Hepatocyte (in vitro differentiated cells): ENCODE data around the gene PLCD3. TPM values are rescaled to one million over a fixed set of nuclear protein-coding genes. Genes with fewer than 3 reads are reported as not detected.

Source experiments
- DNase-seq: peaks from one replicate; pipeline ENCODE4 v3.0.0-alpha.2; 2016; ENCODE audit warnings: low spot score
- H2AFZ ChIP-seq: fragments of 200-600 bp; sonication (generic); 2 replicates; pipeline ENCODE4 v1.6.0; 2016; ENCODE audit warnings: antibody characterized with exemption, mild to moderate bottlenecking
- H3K27ac ChIP-seq: fragments of 200-600 bp; sonication (generic); 2 replicates; pipeline ENCODE4 v1.5.1; 2016; ENCODE audit warnings: mild to moderate bottlenecking
- H3K27me3 ChIP-seq: fragments of 200-600 bp; sonication (generic); 2 replicates; pipeline ENCODE4 v1.6.1; 2016
- H3K36me3 ChIP-seq: fragments of 200-600 bp; sonication (generic); replicated peaks from 2 replicates; pipeline ENCODE4 v1.5.1; 2016; ENCODE audit warnings: low read depth; ENCODE audit not compliant: insufficient read depth
- H3K4me1 ChIP-seq: fragments of 200-600 bp; sonication (generic); 2 replicates; pipeline ENCODE4 v1.5.1; 2016; ENCODE audit warnings: mild to moderate bottlenecking, moderate library complexity; ENCODE audit not compliant: insufficient read depth
- H3K4me2 ChIP-seq: fragments of 200-600 bp; sonication (generic); 2 replicates; pipeline ENCODE4 v1.6.0; 2016
- H3K4me3 ChIP-seq: fragments of 200-600 bp; sonication (generic); 2 replicates; pipeline ENCODE4 v1.5.1; 2016; ENCODE audit warnings: mild to moderate bottlenecking
- H3K79me2 ChIP-seq: fragments of 200-600 bp; sonication (generic); 2 replicates; pipeline ENCODE4 v1.6.0; 2017; ENCODE audit warnings: mild to moderate bottlenecking
- H3K9me2 ChIP-seq: fragments of 200-600 bp; sonication (generic); replicated peaks from 2 replicates; pipeline ENCODE4 v1.6.0; 2017; ENCODE audit warnings: mild to moderate bottlenecking; ENCODE audit not compliant: insufficient read depth
- H3K9me3 ChIP-seq: fragments of 200-600 bp; sonication (generic); 2 replicates; pipeline ENCODE4 v1.5.1; 2016; ENCODE audit warnings: low read depth, mild to moderate bottlenecking
- H4K20me1 ChIP-seq: fragments of 200-600 bp; sonication (generic); 2 replicates; pipeline ENCODE4 v1.6.0; 2016; ENCODE audit warnings: mild to moderate bottlenecking; ENCODE audit not compliant: insufficient read depth, poor library complexity, severe bottlenecking
- EZH2 ChIP-seq: fragments of 200-600 bp; sonication (generic); IDR thresholded peaks from 2 replicates; pipeline ENCODE4 v1.6.1; 2016; ENCODE audit warnings: antibody characterized with exemption, mild to moderate bottlenecking, borderline replicate concordance
- EZH2phosphoT487 ChIP-seq: fragments of 200-600 bp; sonication (generic); IDR thresholded peaks from one replicate; pipeline ENCODE4 v1.6.1; 2018; ENCODE audit warnings: antibody characterized with exemption, mild to moderate bottlenecking, low read depth, moderate library complexity; ENCODE audit not compliant: unreplicated experiment, severe bottlenecking
- WGBS: methylation state at CpG from one replicate; pipeline ENCODE4 v1.1.6; 2016; ENCODE audit warnings: low lambda C conversion rate; ENCODE audit errors: missing lambda C conversion rate; 5-methylcytosine and 5-hydroxymethylcytosine counted together
- polyA plus RNA-seq: library from polyadenylated mRNA; unstranded; fragments of >200 nt; fragmentation: Nextera tagmentation; extraction: Ambion mirVana; gene quantifications from 2 replicates; pipeline ENCODE4 v1.2.1, GENCODE V29; 2016
- total RNA-seq: library from RNA; depleted of rRNA; stranded (reverse); fragments of >200 nt; gene quantifications from 2 replicates; pipeline ENCODE4 v1.2.3, GENCODE V29; 2014
- TF ChIP-seq, protein P1 (sequence below): fragments of 200-600 bp; sonication (generic); IDR thresholded peaks from 2 replicates; pipeline ENCODE4 v1.5.1; 2016; ENCODE audit warnings: antibody characterized with exemption, mild to moderate bottlenecking; ENCODE audit not compliant: poor library complexity

PLCD3 gene
- total and polyA plus RNA-seq, 2 experiments from 2014 or later, result 41.8 to 69.7 TPM

DNA sequence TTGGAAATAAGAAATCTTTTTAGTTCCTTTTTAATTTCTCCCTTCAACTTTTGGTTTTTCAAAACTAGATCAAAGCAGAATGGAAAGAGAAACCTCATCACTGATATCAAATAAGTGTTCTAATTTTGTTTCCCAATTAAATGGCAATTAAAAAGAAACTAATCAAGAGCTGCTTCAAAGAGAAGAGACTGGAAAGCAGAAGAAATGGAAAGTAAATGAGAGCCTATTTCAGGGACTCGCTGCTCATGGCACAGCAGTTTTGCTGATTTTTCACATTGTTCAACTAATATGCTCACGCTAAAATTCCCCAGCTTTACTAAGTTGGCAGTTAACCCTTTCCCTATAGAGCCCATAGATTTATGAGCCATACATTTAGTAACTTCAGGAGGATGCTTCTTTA is 64.7 kb downstream of the PLCD3 start:
- 89% methylated on average over 2 of the region's 2 CpGs for WGBS
- Histone ChIP-seq H2AFZ (no peak overlapping the region), H4K20me1 (peaks cover 23% of the 10 kb centered on the region), H3K27me3 (no peaks in the 10 kb centered on the region), H3K36me3 (no peaks in the 10 kb centered on the region), H3K4me1 (peaks cover 11% of the 10 kb centered on the region), H3K9me3 (no peaks in the 10 kb centered on the region), H3K27ac (no peak overlapping the region), H3K4me2 (no peak overlapping the region), H3K79me2 (peaks cover 95% of the 10 kb centered on the region), H3K4me3 (no peak overlapping the region), H3K9me2 (no peaks in the 10 kb centered on the region)
- no peak for DNase-seq
- TF ChIP-seq, protein P1, sequence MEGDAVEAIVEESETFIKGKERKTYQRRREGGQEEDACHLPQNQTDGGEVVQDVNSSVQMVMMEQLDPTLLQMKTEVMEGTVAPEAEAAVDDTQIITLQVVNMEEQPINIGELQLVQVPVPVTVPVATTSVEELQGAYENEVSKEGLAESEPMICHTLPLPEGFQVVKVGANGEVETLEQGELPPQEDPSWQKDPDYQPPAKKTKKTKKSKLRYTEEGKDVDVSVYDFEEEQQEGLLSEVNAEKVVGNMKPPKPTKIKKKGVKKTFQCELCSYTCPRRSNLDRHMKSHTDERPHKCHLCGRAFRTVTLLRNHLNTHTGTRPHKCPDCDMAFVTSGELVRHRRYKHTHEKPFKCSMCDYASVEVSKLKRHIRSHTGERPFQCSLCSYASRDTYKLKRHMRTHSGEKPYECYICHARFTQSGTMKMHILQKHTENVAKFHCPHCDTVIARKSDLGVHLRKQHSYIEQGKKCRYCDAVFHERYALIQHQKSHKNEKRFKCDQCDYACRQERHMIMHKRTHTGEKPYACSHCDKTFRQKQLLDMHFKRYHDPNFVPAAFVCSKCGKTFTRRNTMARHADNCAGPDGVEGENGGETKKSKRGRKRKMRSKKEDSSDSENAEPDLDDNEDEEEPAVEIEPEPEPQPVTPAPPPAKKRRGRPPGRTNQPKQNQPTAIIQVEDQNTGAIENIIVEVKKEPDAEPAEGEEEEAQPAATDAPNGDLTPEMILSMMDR, result no peak
- TF ChIP-seq EZH2, result no peak
- no peak for TF ChIP-seq EZH2phosphoT487

DNA sequence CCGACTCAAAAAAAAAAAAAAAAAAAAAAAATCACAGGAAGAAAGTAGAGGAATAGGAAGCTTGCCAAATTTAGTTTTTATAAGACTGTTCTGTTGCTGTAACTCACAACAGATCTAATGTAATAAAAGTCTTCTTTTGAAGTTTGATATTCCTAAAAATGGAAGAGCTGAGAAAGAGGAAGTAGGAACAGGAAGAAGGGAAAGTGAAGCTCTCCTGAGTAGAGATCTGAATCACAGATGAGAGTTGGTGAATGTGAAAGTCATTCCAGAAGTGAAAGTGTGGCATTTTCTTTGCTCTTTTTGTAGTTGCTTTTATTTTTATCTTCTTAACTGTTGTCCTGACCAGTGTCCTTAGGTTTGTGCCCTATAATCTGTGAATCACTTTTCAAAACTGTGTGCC is 69.1 kb downstream of the PLCD3 start:
- Histone ChIP-seq H3K4me3 (no peak overlapping the region), H2AFZ (no peak overlapping the region), H3K27ac (no peak overlapping the region), H3K4me2 (peak overlapping the region; percentile 15), H3K9me3 (no peaks in the 10 kb centered on the region), H3K9me2 (no peaks in the 10 kb centered on the region), H3K27me3 (no peaks in the 10 kb centered on the region), H3K36me3 (no peaks in the 10 kb centered on the region), H4K20me1 (peaks cover 12% of the 10 kb centered on the region), H3K79me2 (peaks cover 77% of the 10 kb centered on the region), H3K4me1 (peaks cover 28% of the 10 kb centered on the region)
- 78% methylated on average over 1 of the region's 1 CpG for WGBS
- no peak for DNase-seq
- TF ChIP-seq EZH2phosphoT487, result no peak
- TF ChIP-seq, protein P1, result no peak
- no peak for TF ChIP-seq EZH2

- WGBS, result 15% methylated on average over 15 of the region's 15 CpGs
- H3K27me3 ChIP-seq, result no peaks in the 10 kb centered on the region
- H3K36me3 ChIP-seq, result no peaks in the 10 kb centered on the region
- peaks cover 12% of the 10 kb centered on the region for H4K20me1 ChIP-seq
- H3K4me3 ChIP-seq, result peak overlapping the region; percentile 38
- H3K27ac ChIP-seq, result peak overlapping the region; percentile 84
- H3K9me3 ChIP-seq, result no peaks in the 10 kb centered on the region
- DNase-seq, result no peak
- peak overlapping the region; percentile 12 for H2AFZ ChIP-seq
- H3K4me1 ChIP-seq, result peaks cover 28% of the 10 kb centered on the region
- TF ChIP-seq EZH2 (no peak), EZH2phosphoT487 (no peak)
- TF ChIP-seq, protein P1, result no peak
- H3K4me2 ChIP-seq, result peak overlapping the region; percentile 83
- peaks cover 62% of the 10 kb centered on the region for H3K79me2 ChIP-seq
- H3K9me2 ChIP-seq, result no peaks in the 10 kb centered on the region
Observed at GRCh38 chr17:45061606-45062205, 70.6 kb downstream of the PLCD3 start.
